Stimulated activated naive CD4-positive, alpha-beta T cell treated with Interleukin-2 at 50 U/mL for 16 hours (primary cell): Measurements from ENCODE around the gene CITED4.

Experiments used
- DNase-seq: peaks from one replicate; lab custom pipeline; 2025; lab: John Stamatoyannopoulos, UW

The CITED4 gene

DNA sequence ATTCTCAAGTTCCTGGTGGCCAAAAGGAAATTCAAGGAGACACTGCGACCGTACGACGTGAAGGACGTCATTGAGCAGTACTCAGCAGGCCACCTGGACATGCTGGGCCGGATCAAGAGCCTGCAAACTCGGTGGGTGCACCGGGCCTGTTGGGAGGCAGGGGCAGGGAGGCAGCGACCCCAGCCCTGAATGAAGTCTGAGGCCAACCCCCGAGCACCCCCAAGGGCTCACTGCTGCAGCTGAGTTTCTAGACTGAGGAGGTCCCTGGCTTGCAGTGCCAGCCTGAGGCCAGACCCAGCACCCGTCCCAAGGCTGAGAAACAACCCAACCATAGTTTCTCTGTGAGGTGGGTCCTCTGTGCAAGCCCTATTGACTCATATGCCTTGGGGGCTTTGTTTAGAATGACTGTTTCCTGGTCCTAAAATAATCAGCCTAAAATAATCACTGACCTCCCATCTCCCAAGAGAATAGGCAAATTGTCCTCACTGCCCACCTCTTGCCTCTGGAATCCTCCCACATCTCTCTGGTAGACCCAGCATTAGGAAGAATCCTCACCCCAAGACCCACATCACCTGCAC lies 27.1 kb downstream of the CITED4 start:
- DNase-seq: no peak

DNA sequence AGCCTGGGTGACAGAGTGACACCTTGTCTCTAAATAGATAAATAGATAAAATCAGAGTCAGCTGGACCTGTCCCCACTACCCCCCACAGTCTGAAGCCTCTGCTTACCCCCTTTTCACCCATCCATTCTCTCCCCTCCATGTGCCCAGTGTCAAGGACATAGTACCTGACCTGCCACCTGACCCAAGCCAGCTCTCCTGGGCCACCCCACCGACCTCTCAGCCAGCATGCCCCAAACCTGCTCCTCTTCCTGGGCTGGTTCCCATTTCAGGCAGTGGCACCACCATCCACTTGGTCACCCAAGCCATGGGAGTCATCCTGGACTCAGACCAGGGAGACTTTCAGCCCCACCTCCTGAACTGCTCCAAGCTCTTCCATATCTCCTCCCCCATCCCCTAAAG lies 28.2 kb downstream of the CITED4 start:
- no peak for DNase-seq

DNA sequence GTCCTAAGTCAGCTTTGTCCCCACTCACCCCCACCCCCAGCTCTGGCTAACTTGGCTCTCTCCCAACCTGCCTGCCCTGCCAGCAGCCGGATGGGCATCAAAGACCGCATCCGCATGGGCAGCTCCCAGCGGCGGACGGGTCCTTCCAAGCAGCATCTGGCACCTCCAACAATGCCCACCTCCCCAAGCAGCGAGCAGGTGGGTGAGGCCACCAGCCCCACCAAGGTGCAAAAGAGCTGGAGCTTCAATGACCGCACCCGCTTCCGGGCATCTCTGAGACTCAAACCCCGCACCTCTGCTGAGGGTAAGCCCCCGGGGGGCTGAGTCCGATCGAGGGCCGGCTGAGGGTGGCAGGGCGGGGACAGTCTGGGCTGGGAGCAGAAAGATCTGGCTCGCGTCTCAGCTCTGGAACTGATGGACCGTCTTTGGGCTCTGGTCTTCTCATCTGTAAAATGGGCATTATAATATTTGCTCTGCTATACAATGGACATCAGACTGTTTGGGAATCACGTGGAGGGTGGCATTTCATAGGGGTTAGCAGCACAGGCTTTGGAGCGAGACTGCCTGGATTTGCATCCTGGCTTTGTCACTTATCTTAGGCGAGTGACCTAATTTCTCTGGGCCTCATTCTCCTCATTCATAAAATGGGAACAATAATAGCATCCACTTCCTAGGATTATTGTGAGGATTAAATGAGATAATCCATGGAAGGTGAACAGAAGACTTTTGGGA lies 31.0 kb downstream of the CITED4 start:
- DNase-seq: no peak

DNA sequence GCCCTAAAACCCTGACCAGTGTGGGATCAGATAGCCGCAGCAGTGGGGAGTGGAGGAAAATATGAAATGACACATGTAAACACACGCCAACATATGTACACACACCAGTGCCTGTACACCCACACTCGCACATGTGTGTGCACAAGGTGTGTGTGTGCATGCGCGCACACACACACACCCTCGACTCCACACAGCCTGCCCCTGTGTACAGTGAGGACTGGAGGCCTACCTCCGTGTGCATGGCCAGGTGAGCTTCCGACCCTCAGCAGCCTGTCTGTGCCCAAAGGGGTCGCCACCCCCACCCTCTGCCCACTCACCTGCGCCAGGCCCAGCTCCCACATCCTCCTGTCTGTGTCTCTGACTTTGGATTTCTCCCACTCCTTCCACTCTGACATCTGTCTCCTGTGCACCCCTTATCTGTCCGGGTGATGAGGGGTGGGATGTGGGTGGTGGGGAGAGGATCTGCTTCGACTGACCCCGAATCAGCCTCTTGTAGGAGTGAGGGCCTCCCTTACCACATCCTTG lies 31.7 kb downstream of the CITED4 start:
- no peak for DNase-seq

DNA sequence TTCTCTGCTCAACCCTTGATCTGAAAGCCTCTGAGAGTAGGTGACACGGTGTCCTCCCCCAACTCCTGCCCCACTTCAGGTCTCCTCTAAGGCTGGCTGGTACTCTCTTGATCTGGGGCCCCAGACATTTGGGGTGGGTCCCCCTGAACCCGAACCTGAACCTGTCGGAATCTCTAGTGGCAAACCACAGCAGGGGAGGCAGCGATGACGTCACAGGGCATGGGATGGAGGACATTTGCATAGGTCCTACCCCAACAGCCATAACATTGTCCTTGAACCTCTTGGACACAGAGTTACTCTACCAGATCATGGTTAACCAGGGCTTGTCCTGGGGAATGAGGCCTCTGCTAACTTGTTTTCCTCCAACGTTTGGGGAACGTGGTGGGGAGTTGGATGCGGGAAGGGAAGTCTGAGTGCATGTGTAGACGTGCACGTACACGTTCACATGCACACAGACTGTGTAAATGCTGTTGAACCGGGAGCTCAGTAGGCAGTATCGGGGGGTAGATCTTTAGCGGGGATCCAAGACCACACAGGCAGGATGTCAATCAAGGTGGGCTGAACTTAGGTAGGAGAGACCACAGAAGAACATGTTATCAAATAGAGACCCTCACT lies 32.4 kb downstream of the CITED4 start:
- DNase-seq: no peak

DNA sequence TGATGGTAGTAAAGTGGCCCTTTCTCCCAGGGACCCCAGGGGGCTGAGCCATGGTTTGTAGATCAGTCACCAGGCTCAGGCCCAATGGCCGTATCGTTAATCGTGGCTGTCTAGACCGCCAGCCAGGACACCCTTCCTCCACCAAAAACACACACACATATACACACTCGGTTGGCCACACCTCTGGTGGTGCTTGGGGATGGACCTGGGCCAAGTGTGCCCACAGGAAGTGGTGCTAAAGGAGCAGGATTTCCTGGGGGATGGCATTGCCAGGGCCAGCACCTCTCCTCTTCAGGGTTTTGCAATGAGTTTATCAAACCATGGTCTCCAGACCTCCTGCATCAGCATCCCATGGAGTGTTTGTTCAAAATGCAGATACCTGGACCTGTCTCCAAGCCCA lies 36.2 kb downstream of the CITED4 start:
- DNase-seq: no peak

DNA sequence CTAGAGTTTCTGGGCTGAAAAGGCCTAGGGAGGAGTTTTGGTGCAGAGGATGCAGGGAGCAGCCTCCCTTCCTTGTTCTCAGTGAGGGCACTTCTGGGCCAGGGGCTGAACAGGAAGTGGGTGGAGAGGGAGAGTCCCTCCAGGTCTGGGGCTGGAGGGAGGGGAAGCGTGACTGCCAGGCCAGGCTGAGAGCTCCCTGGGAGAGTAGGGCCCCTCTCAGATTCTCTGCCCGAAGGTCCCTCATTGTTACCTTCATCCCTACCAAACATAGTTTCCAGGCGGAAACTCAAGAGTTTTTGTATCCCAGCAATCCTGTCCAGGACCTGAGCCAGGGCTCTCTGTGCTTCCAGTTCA lies 36.8 kb downstream of the CITED4 start:
- no peak for DNase-seq

DNA sequence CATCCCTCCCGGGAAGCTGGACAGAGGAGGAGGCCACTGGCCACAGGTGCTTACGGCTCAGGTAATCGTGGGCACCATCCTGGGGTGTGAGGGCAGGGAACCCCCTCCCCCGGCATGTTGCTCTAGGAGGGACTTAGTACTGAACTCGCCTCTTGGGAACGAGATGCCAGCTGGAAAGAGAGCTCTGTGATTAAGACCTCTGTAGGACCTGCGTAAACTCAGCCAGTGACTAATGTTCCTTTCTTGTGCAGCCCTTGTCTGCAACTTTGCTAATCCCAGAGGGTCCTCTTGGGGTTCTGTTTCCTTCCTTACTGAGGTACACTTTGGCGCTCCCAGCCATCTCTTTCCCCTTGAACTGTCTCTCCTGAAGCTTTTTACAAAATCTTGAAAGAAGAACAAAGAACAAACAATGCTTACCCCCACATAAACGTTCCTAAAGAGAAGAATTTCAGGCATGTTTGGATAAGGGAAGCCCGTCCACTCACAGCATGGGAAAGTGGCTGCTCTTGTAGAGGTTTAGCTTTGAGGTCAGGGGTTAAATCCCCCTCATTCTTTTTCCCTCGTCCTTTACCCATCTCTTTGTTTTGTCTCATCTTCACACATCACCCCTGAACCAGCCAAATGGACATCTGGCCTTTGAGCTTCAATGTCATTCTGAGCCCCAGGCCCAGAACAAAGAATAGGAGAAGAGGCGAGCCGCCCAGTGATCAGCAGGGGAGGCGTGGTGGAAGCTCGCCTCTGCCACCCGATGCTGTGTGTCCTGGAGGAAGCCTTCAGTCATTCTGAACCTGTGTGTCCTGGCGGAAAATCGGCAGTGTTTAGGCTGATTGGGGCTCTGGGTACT lies 37.4 kb downstream of the CITED4 start:
- no peak for DNase-seq

DNA sequence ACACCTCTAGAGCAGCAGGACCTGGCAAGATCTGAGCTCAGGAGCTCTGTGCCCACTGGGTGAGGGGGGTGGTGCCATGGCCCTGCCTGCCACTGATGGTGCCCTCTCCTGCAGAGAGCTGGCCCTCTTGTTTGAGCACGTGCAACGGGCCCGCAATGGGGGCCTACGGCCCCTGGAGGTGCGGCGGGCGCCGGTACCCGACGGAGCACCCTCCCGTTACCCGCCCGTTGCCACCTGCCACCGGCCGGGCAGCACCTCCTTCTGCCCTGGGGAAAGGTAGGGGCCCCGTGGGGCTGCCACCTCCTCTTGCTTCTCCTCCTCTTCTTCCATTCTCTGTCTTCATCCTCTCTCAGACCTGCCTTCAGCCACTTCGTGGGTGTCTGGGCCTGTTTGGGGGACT lies 38.2 kb downstream of the CITED4 start:
- DNase-seq: no peak

DNA sequence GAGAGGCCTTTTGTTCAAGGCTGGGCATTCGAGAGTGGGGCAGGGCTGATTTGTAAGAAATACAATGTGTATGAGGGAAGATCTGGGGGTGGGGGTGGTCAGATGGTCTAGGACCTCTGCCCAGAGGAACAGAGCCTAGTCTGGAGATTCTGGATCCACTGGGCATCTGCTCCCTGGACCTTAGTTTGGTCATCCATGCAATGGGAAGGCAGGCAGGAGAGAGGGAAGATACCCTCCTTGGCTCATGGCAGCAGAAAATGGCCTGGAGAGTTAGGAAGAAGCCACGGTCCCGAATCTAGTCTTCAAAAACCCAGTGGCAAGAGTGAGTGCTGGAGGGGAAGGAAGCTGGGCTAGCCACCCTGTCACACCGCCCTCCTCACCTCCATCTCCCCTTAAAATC lies 38.8 kb downstream of the CITED4 start:
- no peak for DNase-seq

DNA sequence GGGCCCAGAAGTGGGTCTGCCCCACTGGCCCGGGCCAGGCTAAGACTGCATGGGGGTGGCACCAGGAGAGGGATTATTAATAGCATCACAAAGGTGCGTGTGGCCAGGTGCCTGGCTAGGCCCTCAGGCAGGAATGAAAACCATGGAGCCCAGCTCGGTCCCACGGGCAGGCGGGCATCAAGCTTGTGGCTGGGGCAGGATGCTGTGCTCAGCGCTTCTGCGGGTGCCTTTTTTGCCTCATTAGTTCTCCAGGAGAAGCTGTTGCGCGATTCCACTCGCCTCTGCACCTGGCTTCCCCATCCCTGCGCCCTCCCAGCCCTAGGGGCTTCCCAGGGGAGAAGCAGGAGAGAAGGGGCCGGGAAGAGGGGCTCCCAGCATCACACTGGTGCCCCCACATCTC lies 39.3 kb downstream of the CITED4 start:
- DNase-seq: no peak

DNA sequence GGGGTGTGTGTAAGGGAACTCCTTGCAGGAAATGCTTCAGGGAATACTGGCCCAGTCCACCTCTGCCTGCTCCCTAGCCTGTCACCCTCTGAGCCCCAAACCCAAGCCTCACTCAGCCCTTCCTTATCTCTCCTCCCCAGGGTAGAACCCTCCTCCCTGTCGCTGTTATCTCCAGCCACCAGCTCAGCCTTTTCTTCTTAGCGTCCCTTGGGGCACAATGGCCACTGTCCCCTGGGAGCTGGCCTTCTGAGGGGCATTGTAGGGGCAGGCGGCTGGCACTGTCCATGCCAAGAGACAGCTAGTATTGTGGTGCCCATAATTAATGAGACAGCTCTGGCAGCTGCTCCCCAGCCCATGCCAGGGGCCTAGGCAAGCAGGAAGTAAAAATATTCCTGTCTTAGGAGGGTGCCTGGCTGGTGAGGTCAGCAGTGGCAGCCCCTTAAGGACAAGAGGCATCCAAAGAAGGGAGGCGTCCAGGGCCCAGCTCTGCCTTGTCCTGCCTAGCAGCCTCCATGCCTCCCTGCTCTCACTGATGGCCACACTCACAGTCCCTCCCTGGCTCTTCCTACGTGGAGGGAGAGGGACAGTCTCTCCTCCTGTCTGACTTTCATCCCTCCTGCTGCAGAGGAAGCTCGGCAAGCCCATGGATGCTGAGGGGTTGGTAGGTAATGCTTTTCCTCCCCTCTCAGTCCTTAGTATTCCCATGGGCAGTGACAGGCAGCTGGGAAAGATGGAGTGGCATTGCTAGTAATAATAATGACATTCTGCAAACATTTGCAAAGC lies 41.1 kb downstream of the CITED4 start:
- no peak for DNase-seq

DNA sequence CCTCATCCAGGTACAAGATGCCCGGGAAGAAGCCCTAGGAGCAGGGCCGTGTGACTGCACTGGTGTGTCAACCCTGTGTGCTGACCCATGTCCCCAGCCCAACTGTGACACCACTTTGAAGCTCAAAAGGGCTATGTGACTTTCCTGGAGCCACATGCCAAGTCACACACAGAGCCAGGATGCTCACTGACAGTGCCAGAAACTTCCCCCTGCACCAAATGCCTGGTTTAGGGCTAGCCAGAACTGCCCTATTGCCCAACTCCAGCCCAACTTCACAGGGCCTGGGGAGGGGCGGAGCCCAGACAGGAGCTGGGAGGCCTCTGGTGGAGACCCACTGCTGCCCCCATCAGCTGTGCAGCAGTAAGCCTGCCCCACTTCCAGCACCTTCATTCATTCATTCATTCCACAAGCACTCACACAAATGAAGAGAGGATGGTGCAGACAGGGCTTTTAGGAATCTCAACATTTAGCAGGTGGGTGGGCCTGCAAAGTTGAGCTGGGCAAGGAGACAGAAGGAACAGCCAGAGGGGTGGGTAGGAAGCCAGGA lies 41.8 kb downstream of the CITED4 start:
- DNase-seq: no peak

DNA sequence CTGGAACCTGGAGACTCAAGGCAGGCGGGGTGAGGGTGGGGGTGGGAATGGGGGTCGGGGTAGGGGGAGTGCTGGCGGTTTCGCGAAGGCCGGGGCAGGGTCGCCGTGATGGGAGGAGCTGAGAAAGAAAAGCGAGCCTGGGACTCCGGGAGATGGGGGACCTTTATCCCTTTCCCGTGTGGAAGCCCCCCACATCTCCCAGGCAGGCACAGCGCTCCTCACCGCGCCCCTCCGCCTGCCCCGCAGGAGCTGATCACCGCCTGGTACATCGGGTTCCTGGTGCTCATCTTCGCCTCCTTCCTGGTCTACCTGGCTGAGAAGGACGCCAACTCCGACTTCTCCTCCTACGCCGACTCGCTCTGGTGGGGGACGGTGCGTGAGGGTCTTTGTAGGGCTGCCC lies 43.1 kb downstream of the CITED4 start:
- DNase-seq: no peak

DNA sequence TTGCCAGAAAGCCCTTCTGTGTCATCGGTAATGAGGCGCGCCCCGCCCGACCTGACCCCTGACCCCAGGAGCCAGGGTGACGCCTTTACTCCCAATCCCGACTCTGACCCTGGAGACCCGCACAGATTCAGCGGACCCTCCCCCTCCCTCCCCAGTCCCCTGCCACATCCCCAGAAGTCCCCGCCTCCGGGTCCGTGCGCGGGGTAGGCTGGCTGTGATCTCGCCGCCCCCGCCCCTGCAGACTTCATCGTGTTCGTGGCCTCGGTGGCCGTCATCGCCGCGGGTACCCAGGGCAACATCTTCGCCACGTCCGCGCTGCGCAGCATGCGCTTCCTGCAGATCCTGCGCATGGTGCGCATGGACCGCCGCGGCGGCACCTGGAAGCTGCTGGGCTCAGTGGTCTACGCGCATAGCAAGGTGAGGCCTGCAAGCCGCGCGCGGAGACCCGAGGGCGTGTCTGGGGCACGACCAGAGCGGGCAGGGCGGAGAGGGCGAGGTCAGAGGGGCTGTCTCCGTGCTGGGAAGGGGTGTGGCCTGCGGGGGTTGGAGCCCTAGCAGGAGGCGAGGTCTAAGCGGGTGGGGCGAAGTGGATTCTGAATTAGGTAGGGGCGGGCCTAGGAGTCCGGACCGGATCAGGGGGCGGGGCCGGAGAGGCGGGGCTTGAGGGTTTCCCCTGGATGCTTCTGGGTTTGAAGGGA lies 43.8 kb downstream of the CITED4 start:
- DNase-seq: peak; percentile 87

DNA sequence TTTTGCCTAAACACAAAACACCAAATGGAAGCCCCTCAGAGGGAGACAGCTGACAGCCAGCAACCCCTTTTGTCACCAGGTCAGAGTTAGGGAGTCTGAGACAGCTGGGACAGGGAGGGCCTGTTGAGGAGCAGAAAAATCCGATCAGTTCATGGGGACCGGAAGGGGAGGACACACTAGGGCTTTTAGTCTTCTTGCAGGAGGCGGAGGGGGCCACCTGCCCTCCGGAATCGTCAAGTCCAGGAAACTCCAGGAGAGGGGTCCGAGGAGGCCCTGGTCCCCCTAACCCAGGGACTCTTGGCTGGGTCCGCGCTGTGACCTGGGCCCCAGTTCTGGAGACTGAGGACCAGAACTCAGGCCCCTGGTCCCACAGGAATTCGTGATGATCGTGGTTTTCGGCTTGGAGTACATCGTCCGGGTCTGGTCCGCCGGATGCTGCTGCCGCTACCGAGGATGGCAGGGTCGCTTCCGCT lies 44.3 kb downstream of the CITED4 start:
- no peak for DNase-seq

DNA sequence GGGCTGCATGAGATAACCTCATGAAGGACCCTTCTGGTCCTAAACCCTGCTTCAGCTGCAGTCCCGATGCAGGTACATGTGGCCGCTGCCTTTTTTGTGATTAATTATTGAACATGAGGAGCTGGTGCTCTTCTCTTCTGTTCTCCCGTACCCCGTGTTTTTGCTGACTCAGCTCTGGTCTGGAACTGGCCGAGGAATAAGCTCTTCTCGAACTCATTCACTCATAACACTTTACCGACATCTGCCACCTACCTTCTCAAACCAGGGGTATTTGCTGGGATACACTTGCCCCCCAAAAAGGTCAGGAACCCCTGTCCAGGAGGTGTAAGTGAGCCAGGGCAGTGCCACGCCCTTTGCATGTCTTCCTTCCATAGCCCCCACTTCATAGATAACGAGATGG lies 46.7 kb downstream of the CITED4 start:
- DNase-seq: no peak
